Glomerular endothelial cell (primary cell): ENCODE data around the gene FGF14. TPM values are rescaled to one million over a fixed set of nuclear protein-coding genes. Genes with fewer than 3 reads are reported as not detected.

Experiments
- DNase-seq: peaks from one replicate; pipeline ENCODE4 v3.0.0-alpha.2; 2011; ENCODE audit warnings: low read depth, low spot score; ENCODE audit errors: extremely low read depth
- total RNA-seq: library from RNA; depleted of rRNA; stranded (reverse); fragments of >200 nt; gene quantifications from 2 replicates; pipeline ENCODE4 v1.2.3, GENCODE V29; 2015

The FGF14 gene
- total RNA-seq, 1 donor from 2014 or later, result 0.06 TPM

DNA sequence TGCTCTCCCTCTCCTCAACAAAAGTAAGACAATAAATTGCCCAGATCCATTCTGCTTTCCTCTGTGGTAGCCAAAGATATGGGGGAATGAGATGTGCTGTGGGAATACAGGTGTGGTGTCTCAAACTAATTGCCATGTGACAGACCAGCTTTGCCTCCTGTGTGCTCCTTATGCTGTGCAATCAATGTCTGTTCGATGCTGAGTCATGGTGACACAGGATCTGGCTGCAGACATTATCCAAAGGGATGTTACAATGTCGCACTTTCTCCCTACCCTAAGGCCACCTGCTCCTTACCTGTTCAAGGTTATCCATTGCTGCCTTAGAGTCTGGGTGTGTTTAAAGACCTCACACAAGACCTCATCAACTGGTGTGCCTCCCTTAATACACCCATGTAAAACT, 32.5 kb downstream of the FGF14 start:
- no peak for DNase-seq

DNA sequence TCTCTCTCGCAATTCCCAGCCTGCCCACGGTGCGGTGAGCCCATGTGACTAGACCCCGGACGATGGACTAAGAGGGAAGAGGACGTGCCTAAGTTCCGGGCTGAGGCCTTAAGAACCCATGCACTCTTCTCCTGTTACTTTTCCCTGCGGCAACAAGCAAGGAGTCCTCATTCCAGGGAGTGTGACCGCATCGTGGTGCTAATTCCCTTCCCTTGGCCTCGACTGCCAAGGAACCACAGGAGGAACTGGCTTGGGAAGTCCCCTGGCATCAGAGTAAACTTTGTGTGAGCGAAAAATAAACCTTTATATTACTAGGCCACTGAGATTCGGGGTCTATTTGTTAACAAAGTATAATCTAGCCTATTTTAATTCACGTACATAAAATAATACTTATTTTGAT, 34.0 kb downstream of the FGF14 start:
- no peak for DNase-seq

DNA sequence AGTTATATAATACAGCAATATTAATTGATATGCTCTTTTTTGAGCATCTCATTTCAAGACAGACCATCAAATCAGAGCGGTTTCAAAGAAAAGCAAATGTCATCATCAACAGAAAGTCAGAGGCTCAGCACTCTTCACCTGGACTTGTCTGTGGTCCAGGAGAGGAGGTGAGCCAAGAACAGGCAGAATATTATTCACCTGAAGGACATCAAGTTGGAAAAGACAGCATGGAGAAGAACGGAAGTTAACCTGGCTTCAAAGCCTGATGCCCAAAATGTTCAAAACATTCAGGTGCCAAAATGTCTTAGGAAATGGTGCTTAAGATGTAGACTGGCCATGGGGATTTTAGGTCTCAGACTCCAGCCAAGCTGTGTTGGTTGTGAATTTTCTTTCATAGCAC, 40.7 kb downstream of the FGF14 start:
- DNase-seq, result no peak

DNA sequence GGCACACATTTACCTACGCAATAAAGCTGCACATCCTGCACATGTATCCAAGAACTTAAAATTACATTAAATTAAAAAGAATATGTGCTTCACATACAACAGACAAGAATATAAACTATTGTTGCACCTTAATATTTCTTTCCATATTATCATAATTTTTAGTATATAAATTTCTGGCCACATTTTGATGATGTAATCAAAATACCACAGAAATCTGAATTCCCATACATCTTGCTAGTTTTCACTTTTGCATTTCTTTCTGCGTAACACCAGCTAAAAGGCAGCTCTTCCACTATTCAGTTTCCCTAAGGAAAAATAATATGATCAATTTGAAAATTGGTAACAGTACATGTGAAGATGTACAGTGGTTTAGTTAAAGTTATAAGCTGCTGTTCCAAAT, 42.6 kb downstream of the FGF14 start:
- DNase-seq, result no peak

DNA sequence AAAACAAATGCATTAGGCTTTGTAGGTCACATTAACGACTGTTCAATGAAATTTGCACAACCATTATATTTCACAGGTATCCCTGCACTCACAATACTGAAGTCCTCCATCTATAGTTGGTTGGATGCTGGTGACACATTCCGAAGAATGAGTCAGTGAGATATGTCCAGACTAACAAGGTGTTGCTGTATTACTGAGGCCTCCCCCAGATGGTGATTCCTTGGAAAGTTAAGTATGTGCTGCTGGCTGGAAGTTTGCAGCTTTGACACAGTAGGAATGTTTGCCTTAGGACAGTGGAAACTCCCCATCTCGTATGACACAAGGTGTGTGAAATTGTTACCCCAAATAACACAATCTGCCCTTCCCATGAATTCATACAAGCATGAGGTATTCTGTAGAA, 46.6 kb downstream of the FGF14 start:
- no peak for DNase-seq

DNA sequence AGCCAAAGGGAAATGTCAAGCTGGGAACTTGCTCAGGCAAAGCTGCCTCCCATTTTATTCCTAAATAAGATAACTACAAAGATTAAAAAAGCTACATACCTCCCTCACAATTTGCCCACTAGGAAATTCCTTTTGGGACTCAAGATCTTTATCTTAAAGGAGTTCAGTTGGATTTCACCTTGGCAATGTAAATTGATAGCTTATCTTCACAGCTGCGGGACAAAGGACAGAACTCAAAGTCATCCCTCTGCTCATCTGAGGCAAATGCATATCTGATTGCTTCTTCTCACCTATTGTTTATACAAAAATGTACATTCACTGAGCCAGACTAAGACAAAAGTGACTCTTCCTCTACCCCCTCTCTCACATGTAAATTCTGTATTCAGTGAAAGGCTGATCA, 47.8 kb downstream of the FGF14 start:
- DNase-seq, result no peak

DNA sequence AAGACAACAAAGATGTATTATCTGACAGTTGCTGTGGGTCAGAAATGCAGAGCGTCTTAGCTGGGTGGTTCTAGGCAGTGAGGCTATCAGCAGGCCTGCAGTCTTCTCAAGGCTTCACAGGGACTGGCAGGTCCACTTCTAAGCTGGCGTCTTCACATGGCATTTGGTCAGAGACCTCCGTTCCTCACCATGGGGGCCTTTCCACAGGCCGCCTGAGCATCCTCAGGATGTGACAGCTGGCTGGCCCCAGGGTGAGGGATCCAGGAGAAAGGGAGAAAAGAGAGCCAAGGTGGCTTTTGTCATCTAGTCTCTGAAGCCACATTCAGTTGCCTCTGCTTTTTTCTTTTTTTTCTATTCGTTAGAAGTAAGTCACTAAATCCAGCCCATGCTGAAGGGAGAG, 50.3 kb downstream of the FGF14 start:
- DNase-seq, result no peak

DNA sequence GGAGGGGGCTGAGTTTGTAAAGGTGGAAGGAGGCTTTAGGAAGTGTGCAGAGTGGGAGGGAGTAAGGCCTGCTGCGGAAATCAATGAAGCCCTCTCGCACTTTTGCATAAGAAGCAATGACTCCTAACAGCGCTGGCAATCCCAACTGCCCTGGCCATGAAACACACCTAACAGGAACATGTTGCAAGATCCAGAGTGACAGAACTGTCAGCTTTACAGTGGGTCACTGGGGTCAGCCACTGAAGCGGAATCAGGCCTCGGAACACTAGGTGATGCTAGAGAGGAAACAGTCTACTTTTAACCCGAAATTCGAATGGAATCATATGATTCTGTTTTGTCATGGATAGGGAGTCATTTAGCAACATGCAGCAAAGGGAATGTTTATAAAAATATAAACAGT, 54.4 kb downstream of the FGF14 start:
- DNase-seq, result no peak

DNA sequence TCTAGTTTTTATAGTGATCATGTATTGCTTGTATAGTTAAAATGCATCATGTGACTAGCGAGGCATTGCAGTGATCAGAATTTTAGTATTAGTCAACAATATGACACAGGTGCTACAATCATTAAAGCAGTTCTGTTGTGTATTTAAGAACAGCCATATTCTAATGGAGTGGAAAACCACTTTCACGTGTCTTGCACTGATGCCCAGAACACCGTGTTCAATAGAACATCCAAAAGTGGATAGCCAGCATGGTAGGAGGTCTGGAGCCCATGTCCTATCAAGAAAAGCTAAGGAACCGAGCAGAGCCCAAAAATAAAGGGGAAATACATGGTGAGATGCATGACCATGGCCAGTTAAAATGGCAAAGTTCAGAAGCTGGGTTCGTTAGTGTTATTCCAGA, 55.1 kb downstream of the FGF14 start:
- no peak for DNase-seq

DNA sequence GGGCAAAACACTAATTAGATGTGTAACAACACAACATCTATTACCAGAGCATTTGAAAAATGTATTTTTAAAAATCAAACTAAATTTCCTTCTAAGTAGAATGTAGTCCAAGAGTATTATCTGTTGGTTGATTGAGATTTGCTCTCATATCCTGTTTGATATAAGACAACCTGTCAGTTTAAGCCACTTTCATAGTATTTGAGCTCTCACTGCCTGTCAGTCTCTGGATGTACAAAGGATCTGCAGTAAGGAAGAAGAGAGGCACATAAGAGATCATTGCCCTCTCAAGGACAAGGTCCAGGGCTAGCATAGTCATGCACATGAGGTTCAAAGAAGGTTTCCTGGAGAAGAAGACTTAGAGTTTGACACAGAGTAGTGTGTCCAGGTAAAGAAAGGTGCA, 57.4 kb downstream of the FGF14 start:
- DNase-seq, result no peak

DNA sequence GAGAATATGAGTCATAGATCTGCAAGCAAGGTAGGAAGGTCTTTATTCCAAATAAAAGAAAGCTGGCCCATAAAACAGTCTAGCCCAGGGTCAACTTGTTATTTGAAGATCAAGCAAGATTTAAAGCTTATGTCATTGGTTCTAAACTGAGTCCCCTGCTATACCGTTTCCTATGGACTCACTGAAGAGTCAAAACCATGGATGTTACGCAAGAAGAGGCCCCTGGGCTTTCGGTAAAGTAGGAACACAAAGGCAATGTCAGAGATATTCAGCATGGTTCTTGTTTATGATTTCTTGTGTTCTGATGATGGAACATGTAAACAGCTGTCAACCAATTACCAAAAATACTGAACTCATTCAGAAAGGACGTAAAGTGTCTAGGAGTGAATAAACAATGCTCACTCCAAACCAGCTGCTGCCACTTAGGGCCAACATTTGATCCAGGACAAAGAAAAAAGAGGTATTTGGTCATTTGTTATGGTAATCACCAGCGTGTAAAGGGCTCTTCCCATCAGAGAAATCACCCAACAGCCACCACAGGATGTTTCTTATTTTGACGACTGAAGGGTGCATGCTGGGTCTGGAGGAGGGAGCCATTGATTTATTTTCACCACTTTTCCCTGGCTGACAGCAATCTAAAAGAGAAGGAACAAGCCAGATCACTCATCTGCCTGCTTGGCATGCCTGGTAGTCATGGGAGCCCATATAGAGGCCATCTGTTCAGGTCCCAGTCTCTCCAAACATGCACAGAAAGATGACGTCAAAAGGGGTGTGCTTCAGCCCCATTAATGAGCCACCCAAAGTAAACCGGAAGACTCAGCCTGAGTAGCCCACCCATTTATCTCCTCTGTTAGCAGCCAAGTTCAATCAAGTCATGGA, 68.3 kb downstream of the FGF14 start:
- no peak for DNase-seq

DNA sequence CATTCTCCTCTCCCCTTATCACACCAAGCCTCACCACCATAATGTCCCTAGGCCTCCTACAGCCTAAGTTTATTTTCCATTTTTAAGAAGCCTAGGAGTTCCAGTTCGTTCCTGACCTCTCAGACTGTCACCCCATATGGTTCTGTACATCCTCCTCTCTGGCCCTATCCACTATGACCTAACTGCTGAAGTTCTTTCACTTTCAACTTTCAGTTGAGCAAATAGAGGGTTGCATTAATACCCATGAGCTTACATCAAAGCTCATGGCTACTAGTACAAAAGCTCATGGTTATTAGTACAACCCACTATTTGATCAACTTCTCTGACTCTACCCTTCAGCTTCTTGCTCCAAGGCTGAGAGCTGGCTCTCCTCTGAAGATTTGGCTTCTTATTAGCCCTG, 72.9 kb downstream of the FGF14 start:
- no peak for DNase-seq

DNA sequence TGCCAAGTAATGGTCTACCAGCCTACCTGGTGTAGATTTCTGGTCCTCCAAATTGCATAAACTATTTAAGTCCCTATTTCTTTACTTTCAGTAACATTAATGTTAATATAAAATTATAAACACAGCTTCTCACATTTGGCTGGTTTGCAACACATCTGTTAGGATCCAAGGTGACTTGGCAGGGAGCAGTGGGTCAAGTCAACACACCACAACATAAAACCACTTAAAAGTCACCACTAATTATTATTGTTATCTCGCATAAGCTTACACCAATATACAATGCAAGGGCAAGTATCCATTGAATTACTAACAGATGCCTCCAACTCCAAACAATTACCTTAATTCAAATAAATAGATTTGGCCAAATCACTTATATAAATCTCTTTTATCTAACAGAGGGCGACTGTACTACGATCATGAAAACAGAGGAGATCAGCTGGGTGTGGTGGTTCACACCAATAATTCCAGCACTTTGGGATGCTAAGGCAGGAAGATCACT, 74.7 kb downstream of the FGF14 start:
- DNase-seq, result no peak

DNA sequence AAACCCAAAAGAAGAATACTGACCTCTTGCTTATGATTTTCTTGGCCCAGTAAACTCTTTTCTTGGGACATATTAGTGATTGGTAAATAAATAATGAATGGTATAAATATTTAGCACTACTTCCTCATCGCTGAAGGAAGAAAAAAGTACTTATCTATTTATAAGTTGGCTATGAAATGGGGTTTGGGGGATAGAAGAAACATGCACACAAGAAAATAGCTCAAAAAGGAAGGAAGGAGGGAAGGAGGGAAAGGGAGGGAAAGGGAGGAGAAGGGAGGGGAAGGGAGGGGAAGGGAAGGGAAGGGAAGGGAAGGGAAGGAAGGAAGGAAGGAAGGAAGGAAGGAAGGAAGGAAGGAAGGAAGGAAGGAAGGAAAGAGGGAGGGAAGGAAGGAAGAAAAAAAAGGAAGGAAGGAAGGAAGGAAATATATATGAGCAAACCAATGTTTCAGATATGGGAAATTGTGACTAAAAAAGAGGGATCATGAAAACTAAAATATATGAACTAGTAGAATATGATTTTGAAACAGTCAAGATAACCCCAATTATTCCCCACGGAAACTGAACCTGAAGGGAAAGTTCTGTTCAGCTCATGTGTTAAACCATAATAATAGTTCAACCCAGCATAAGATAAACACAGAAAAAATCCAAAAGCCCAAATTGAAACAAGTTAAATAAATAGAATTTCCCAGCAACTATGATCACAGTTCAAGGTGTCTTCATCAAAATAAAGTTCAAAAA, 75.3 kb downstream of the FGF14 start:
- no peak for DNase-seq

DNA sequence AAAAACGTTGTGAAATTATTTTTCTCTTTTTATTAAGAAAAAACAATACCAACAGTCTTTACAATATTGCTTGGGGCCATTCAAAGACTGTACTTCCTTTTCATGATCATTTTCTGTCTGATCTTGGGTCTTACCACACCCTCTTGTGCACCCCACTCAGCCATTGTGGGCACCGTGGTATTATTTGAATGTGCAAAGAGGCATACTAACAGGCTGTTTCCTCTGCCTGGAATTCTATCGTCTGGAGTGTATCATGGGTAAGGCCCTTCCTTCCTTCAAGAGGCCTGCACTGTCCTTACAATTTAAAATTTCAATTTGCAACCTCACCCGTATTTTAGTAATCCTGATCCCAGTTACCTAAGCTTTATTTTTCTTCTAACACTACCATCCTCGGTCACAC, 76.5 kb downstream of the FGF14 start:
- no peak for DNase-seq

DNA sequence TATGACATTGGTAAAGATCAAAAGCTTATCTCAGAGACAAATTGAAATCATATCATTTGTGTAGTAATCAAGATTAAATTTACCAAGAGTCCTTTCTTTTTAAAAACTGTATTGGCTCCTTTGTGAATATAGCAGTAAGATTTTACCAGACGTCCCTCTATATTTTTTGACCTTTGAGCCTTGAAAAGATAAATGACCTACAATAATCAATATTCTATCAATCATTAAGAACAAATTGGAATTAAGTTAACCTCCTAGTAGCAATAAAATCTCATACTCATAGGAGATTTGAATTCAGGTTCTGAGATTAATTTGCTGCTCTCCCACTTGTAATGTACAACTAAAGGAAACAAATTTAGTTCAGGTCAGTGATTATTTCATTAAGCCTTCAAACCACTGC, 78.3 kb downstream of the FGF14 start:
- no peak for DNase-seq

DNA sequence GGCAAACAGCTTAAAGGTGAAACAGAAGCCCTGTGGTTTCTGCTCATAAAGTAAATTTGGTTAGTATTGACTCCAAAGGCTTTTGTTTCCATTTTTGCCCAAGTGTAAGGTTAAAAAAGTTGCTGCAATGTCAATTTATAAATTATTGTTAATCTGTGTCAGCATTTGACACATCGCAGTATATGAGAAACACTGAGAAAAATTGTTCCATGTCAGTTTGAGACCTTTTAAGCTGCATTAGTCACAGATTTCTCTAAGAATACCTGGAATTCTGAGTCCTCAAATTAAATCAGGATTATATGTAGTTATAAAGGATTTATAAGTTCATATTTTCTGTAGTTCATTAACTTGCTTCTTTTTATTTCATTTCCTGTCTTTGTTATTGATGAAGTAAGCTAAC, 78.8 kb downstream of the FGF14 start:
- no peak for DNase-seq

DNA sequence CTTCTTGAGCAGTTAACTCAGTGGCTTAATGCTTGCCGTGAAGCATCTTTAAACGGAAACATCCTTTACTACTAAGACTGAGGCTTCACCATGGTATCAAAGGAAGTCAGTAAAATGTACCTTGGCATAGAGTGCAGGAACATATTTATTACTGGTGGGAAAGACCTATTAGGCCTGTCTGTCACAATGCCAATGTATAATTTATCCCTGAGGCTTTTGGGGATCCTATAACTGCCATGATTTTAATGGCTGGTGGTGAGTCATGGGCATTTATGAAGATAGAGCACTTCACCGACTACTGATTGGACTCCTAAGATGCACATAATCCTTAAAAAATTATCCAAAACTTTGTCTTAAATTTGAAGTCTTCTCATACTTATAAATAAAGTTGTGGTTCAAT, 79.6 kb downstream of the FGF14 start:
- DNase-seq, result no peak

DNA sequence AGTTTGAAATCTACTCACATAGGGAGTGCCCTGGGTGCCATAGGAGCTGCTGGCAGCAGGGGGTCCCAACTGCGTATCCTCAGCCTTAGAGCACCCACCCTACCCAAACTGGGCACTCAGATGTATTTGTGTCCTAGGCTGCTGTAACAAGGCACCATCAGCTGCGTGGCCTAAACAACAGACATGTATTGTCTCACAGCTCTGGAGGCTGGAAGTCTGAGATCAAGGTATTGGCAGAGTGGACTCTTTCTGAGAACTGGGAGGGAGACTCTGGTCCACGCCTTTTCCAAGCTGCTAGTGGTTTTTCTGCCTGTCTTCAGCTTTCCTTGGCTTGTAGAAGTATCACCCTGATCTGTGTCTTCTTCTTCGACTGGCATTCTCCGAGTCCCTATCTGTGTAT, 83.6 kb downstream of the FGF14 start:
- no peak for DNase-seq

DNA sequence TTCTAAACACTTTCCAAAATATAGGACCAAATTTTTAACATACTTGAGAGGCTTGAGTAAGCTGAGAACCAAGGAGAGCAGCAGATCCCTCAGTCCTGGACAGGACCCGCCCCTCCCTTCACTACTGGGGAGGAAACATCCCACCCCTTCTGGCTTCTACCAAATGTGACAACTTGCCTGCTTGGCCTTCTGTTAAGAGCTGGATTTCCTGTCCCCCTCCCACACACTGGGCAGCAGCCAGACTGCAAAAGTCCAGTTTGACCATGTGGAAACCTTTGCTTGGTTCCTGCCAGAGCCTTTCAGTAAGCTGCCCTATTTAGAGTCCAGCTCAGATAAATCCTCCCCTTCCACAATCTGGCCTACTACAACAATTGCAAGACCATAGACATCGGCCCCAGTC, 84.3 kb downstream of the FGF14 start:
- no peak for DNase-seq

DNA sequence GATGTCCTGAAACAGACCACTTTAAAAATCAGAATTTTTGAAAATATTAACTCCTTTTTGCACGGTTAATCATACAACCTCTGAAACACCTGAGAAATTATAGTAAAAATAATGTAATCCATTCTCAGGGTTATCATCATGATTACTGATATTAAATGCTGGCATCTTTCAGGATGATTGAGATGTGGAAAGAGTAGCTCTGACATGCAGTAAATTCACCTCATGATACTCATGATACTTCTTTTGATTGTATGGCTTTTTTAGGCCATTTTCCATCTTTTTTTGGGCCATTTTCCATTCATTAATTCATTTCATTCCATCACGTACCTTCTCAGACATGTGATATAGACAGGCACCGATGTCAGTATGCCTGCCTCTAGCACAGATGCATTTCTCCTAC, 85.1 kb downstream of the FGF14 start:
- no peak for DNase-seq

DNA sequence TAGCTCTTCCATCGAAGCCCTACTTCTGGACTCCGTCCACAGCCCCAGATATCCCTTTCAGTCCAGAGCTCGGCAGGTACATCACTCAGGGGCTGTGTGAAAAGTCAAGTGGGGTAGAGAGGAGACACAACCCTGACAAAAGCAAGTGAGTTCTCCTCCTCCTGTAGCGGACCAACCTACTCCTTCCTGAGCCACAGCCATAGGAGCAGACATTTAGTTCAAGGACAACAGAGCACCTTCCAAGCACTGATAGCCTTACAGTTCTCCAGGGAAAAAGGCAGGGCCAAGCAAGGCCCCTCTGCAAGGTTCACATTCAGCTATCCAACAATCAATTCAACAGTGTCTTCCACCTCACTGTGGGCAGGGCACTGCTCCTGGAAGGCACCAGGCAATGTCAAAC, 89.0 kb downstream of the FGF14 start:
- no peak for DNase-seq
